H1 (cell line): ENCODE results near the gene CAD. TPM values are rescaled to one million over a fixed set of nuclear protein-coding genes. Genes with fewer than 3 reads are reported as not detected.

Source experiments
- CTCF ChIA-PET: fragments of 300-600 bp; sonication (Branson Sonifier 250); formaldehyde crosslinking; loops from one replicate; lab custom pipeline; 2021; ENCODE audit not compliant: partially characterized antibody; lab: Charles Lee
- POLR2A ChIA-PET: fragments of 300-600 bp; sonication (Branson Sonifier 250); formaldehyde crosslinking; loops from one replicate; lab custom pipeline; 2021; ENCODE audit warnings: inconsistent platforms; ENCODE audit not compliant: partially characterized antibody; lab: Charles Lee
- DNase-seq, 2 experiments: peaks; one replicate each; pipeline versions ENCODE4 v3.0.0 to v3.0.0-alpha.2; 2010 to 2022; ENCODE audit warnings: low spot score in 2 of 2, low read depth in 1 of 2, mixed read lengths in 1 of 2
- FAIRE-seq: peaks from 2 replicates; lab custom pipeline; 2011; peaks lifted over from hg19 to GRCh38; lab: Jason Lieb, UNC
- H2AFZ ChIP-seq: 2 replicates; pipeline ENCODE4 v1.8.1; 2012; ENCODE audit warnings: low read length, inconsistent platforms
- H2AK5ac ChIP-seq: 2 replicates; pipeline ENCODE4 v1.6.1; 2013; ENCODE audit warnings: low read depth, low read length
- H2BK120ac ChIP-seq: replicated peaks from 2 replicates; pipeline ENCODE3; 2013; ENCODE audit warnings: low read depth, low read length, inconsistent platforms
- H2BK12ac ChIP-seq: 2 replicates; pipeline ENCODE4 v1.6.1; 2013; ENCODE audit warnings: low read depth, low read length
- H2BK15ac ChIP-seq: 2 replicates; pipeline ENCODE4 v1.6.1; 2013; ENCODE audit warnings: low read length
- H2BK20ac ChIP-seq: 2 replicates; pipeline ENCODE4 v1.6.1; 2013; ENCODE audit warnings: low read length
- H2BK5ac ChIP-seq: 2 replicates; pipeline ENCODE4 v1.6.1; 2013; ENCODE audit warnings: low read depth, low read length
- H3K14ac ChIP-seq: 2 replicates; pipeline ENCODE4 v1.6.1; 2013; ENCODE audit warnings: inconsistent platforms; ENCODE audit not compliant: insufficient read length
- H3K18ac ChIP-seq: 2 replicates; pipeline ENCODE4 v1.6.1; 2013; ENCODE audit warnings: low read length; ENCODE audit errors: extremely low read depth
- H3K23ac ChIP-seq: 2 replicates; pipeline ENCODE4 v1.6.1; 2013; ENCODE audit warnings: inconsistent platforms; ENCODE audit not compliant: insufficient read length
- H3K23me2 ChIP-seq: 2 replicates; pipeline ENCODE4 v1.6.1; 2013; ENCODE audit warnings: low read depth, low read length
- H3K27ac ChIP-seq: 2 replicates; pipeline ENCODE4 v1.6.1; 2011; ENCODE audit warnings: low read depth, low read length, inconsistent platforms
- H3K27me3 ChIP-seq, 4 experiments: replicated peaks in 1 of 4; 1 replicate in 1 of 4; 2 replicates in 3 of 4; pipeline versions ENCODE4 v1.6.1 to v1.8.1; 2011 to 2013; ENCODE audit warnings: low read length in 3 of 4, mild to moderate bottlenecking in 3 of 4, inconsistent platforms in 2 of 4, mixed read lengths in 2 of 4, moderate library complexity in 1 of 4; ENCODE audit not compliant: control insufficient read depth in 3 of 4, insufficient read depth in 3 of 4; ENCODE audit errors: extremely low read depth in 1 of 4
- H3K36me3 ChIP-seq, 4 experiments: 2 replicates each; pipeline versions ENCODE4 v1.6.1 to v1.8.1; 2011 to 2013; ENCODE audit warnings: mild to moderate bottlenecking in 4 of 4, low read length in 3 of 4, moderate library complexity in 2 of 4, control low read depth in 1 of 4, inconsistent platforms in 1 of 4; ENCODE audit not compliant: insufficient read depth in 4 of 4, control insufficient read depth in 2 of 4
- H3K4ac ChIP-seq: replicated peaks from 2 replicates; pipeline ENCODE3; 2013; ENCODE audit warnings: low read length, low read depth, mixed read lengths, inconsistent platforms; ENCODE audit not compliant: insufficient read length
- H3K4me1 ChIP-seq, 4 experiments: replicated peaks in 1 of 4; 1 replicate in 1 of 4; 2 replicates in 3 of 4; pipeline versions ENCODE4 v1.6.1 to v1.8.1; 2011 to 2013; ENCODE audit warnings: low read length in 3 of 4, inconsistent platforms in 2 of 4, mixed read lengths in 1 of 4; ENCODE audit not compliant: insufficient read depth in 4 of 4, control insufficient read depth in 3 of 4
- H3K4me2 ChIP-seq, 2 experiments: 2 replicates each; pipeline versions ENCODE4 v1.6.1 to v1.8.1; 2011 to 2013; ENCODE audit warnings: low read depth in 2 of 2, low read length in 2 of 2, control low read depth in 1 of 2, inconsistent platforms in 1 of 2, mild to moderate bottlenecking in 1 of 2; ENCODE audit not compliant: insufficient read depth in 1 of 2
- H3K4me3 ChIP-seq, 4 experiments: fragments of 200-600, 300-600 bp in 1 of 4; sonication (generic), shearing (Covaris generic), sonication (Bioruptor Twin) in 1 of 4; 2 replicates each; pipeline versions ENCODE4 v1.5.1 to v1.8.1; 2011 to 2016; ENCODE audit warnings: low read length in 4 of 4, low read depth in 3 of 4, control low read depth in 2 of 4, inconsistent platforms in 2 of 4, mild to moderate bottlenecking in 2 of 4, mixed read lengths in 1 of 4, moderate library complexity in 1 of 4; ENCODE audit not compliant: insufficient read depth in 2 of 4; ENCODE audit errors: extremely low read depth in 1 of 4
- H3K56ac ChIP-seq: replicated peaks from 2 replicates; pipeline ENCODE3; 2013; ENCODE audit warnings: low read depth, mild to moderate bottlenecking, mixed read lengths, low read length, inconsistent platforms; ENCODE audit not compliant: insufficient read length
- H3K79me1 ChIP-seq: 2 replicates; pipeline ENCODE4 v1.6.1; 2013; ENCODE audit warnings: low read depth, low read length, control low read depth
- H3K79me2 ChIP-seq, 2 experiments: 2 replicates each; pipeline versions ENCODE4 v1.6.1 to v1.8.1; 2012 to 2013; ENCODE audit warnings: low read length in 2 of 2, mild to moderate bottlenecking in 2 of 2, inconsistent platforms in 1 of 2; ENCODE audit not compliant: insufficient read depth in 2 of 2, control insufficient read depth in 1 of 2
- H3K9ac ChIP-seq, 4 experiments: replicated peaks in 1 of 4; 1 replicate in 1 of 4; 2 replicates in 3 of 4; pipeline versions ENCODE4 v1.6.1 to v1.8.1; 2011 to 2013; ENCODE audit warnings: low read depth in 3 of 4, low read length in 3 of 4, control low read depth in 2 of 4, mild to moderate bottlenecking in 2 of 4, moderate library complexity in 2 of 4, inconsistent platforms in 1 of 4; ENCODE audit errors: extremely low read depth in 1 of 4
- H3K9me3 ChIP-seq, 2 experiments: 2 replicates each; pipeline versions ENCODE4 v1.6.1 to v1.8.1; 2012 to 2013; ENCODE audit warnings: mild to moderate bottlenecking in 2 of 2, moderate library complexity in 2 of 2, control low read depth in 1 of 2, inconsistent platforms in 1 of 2, low read depth in 1 of 2, low read length in 1 of 2, mixed read lengths in 1 of 2; ENCODE audit not compliant: insufficient read depth in 2 of 2
- H4K20me1 ChIP-seq, 2 experiments: replicated peaks in 1 of 2; 2 replicates each; pipeline versions ENCODE3 to v1.8.1; 2011 to 2013; ENCODE audit warnings: inconsistent platforms in 2 of 2, low read length in 2 of 2, mild to moderate bottlenecking in 1 of 2; ENCODE audit not compliant: insufficient read depth in 2 of 2, control insufficient read depth in 1 of 2
- H4K5ac ChIP-seq: 2 replicates; pipeline ENCODE4 v1.6.1; 2013; ENCODE audit warnings: low read length, low read depth, mixed read lengths, inconsistent platforms; ENCODE audit not compliant: insufficient read length
- H4K8ac ChIP-seq: 2 replicates; pipeline ENCODE4 v1.8.0; 2013; ENCODE audit warnings: mild to moderate bottlenecking, moderate library complexity, low read length, inconsistent platforms; ENCODE audit not compliant: insufficient read depth; ENCODE audit errors: extremely low read depth
- H4K91ac ChIP-seq: replicated peaks from 2 replicates; pipeline ENCODE3; 2013; ENCODE audit warnings: low read length, mixed read lengths, inconsistent platforms; ENCODE audit not compliant: insufficient read length
- BRCA1 ChIP-seq: IDR thresholded peaks from 2 replicates; pipeline ENCODE4 v1.6.1; 2012; ENCODE audit warnings: low read depth, low read length, improper control_type of control experiment
- CBX8 ChIP-seq: fragments of 300-800, 300-1000 bp; sonication (generic); IDR thresholded peaks from 2 replicates; pipeline ENCODE4 v1.7.1; 2016; ENCODE audit warnings: low read depth, low read length, borderline replicate concordance
- CHD2 ChIP-seq: IDR thresholded peaks from 2 replicates; pipeline ENCODE4 v1.6.1; 2012; ENCODE audit warnings: low read length, improper control_type of control experiment
- CTBP2 ChIP-seq: IDR thresholded peaks from 2 replicates; pipeline ENCODE4 v1.7.0; 2011; ENCODE audit warnings: borderline replicate concordance, mild to moderate bottlenecking, moderate library complexity, mixed read lengths, low read length; ENCODE audit not compliant: insufficient read depth, insufficient read length
- HDAC6 ChIP-seq: IDR thresholded peaks from one replicate; pipeline ENCODE4 v1.7.1; 2012; ENCODE audit warnings: low read depth, mild to moderate bottlenecking, inconsistent platforms, low read length, moderate library complexity
- JUN ChIP-seq: IDR thresholded peaks from 2 replicates; pipeline ENCODE4 v1.6.1; 2011; ENCODE audit warnings: low read depth, mild to moderate bottlenecking, improper control_type of control experiment, low read length
- JUND ChIP-seq: IDR thresholded peaks from 2 replicates; pipeline ENCODE4 v1.6.1; 2011; ENCODE audit warnings: mild to moderate bottlenecking, improper control_type of control experiment, low read length
- NANOG ChIP-seq: IDR thresholded peaks from 2 replicates; pipeline ENCODE4 v1.6.1; 2011; ENCODE audit warnings: low read length, low read depth, mild to moderate bottlenecking, inconsistent platforms; ENCODE audit not compliant: insufficient read depth, poor library complexity, severe bottlenecking
- PHF8 ChIP-seq: fragments of 200-600 bp; sonication (generic); conservative IDR thresholded peaks from 2 replicates; pipeline ENCODE4 v1.7.1; 2012; ENCODE audit warnings: low read depth, mild to moderate bottlenecking, inconsistent platforms, low read length, moderate library complexity
- RFX5 ChIP-seq: IDR thresholded peaks from 2 replicates; pipeline ENCODE4 v1.6.1; 2011; ENCODE audit warnings: low read depth, low read length, improper control_type of control experiment, borderline replicate concordance
- SAP30 ChIP-seq: fragments of 300-600 bp; sonication (generic); IDR thresholded peaks from 2 replicates; pipeline ENCODE4 v1.7.1; 2012; ENCODE audit warnings: low read length, moderate library complexity, mild to moderate bottlenecking, inconsistent platforms; ENCODE audit not compliant: insufficient read depth, insufficient replicate concordance
- YY1 ChIP-seq: IDR thresholded peaks from 2 replicates; pipeline ENCODE4 v1.6.1; 2011; ENCODE audit warnings: low read depth, mild to moderate bottlenecking, low read length
- WGBS, 2 experiments: shearing (Covaris generic) in 1 of 2; methylation state at CpG; one replicate each; pipeline versions ENCODE4 v1.1.6 to v1.1.7; 2013 to 2015; ENCODE audit warnings: low lambda C conversion rate in 2 of 2, mixed read lengths in 2 of 2, inconsistent platforms in 1 of 2, low coverage in 1 of 2, missing lambda C conversion rate in 1 of 2; ENCODE audit not compliant: insufficient replicate concordance in 2 of 2, insufficient coverage in 1 of 2, insufficient read length in 1 of 2; ENCODE audit errors: extremely low coverage in 1 of 2, missing lambda C conversion rate in 1 of 2; 5-methylcytosine and 5-hydroxymethylcytosine counted together
- polyA plus RNA-seq, 7 experiments: library from polyadenylated mRNA; depleted of rRNA in 3 of 7; stranded (reverse) in 5 of 7; unstranded in 2 of 7; fragments of >200 nt in 5 of 7; fragments of 200-250 nt in 2 of 7; gene quantifications; 1 replicate in 5 of 7; 2 replicates in 1 of 7; 4 replicates in 1 of 7; pipeline versions ENCODE4 v1.2.1 to v1.2.3, GENCODE V29; 2011 to 2013; ENCODE audit warnings: missing spikeins in 2 of 7, mixed read lengths in 2 of 7
- total RNA-seq: library from RNA; stranded (reverse); fragmentation: NEBNext Ultra II Directional; extraction: Animal tissue kit (Norgen Biotek cat#: 25700); gene quantifications from 2 replicates; pipeline ENCODE4 v1.2.1, GENCODE V29; 2021

Gene CAD
- total and polyA plus RNA-seq, 2 of the 8 experiments (the other 6 are each of a cell fraction or from before 2014, with no cell fraction given) = 130 to 146 TPM

DNA sequence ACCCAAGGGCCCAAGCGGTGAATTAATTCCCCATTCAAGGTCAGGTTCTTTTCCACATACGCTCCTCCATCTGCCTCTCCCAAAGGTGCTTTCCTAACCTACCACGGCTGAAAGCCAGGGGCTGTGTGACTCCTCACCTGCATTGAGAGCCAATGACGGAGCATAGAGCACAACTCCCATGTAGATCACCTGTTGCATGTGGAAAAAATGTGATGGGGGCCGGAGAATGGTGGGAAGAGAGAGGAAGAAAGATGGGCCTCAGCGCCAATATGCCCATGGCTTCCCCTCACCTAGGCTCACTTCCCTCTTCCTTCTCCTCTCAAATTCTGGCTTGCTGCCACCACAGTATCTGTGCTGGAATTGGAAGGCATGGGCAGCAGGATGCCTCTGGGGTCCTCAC lies 10.8 kb upstream of the CAD start:
- POLR2A ChIA-PET = interaction anchor here (1.0 to 6.8 kb wide), 3 partner anchors 12 to 20 kb away, joined by 3 to 42 read pairs (median 6); no protein-coding TSS in a partner anchor
- H3K36me3 ChIP-seq = peaks cover 57 to 83% (median 74%) of the 10 kb centered on the region in 4 experiments
- WGBS, 2 experiments = 95% methylated on average over 6 of the region's 6 CpGs; no CpG with 5 or more reads in 1 of the 2 experiments
- TF ChIP-seq PHF8 = no peak
- no peak for TF ChIP-seq YY1
- no peak for TF ChIP-seq BRCA1
- TF ChIP-seq JUND = no peak
- TF ChIP-seq CTBP2 = no peak
- TF ChIP-seq CHD2 = no peak
- no peak for TF ChIP-seq HDAC6
- no peak for TF ChIP-seq SAP30
- no peak for TF ChIP-seq JUN
- TF ChIP-seq NANOG = no peak
- TF ChIP-seq CBX8 = no peak
- TF ChIP-seq RFX5 = no peak

More for the DNA sequence above, 10.8 kb upstream of the CAD start:
- Histone ChIP-seq H3K14ac (no peak overlapping the region), H3K27me3 (no peaks in the 10 kb centered on the region), H2AFZ (no peak overlapping the region), H3K4ac (no peak overlapping the region), H4K5ac (no peak overlapping the region), H2BK20ac (no peak overlapping the region), H2BK5ac (no peak overlapping the region), H3K9me3 (no peaks in the 10 kb centered on the region), H3K79me2 (peaks cover 0 to 11% of the 10 kb centered on the region in 2 experiments; a peak in 2 of 4 replicates), H3K9ac (no peak overlapping the region), H3K23me2 (peaks cover 5% of the 10 kb centered on the region), H2BK15ac (no peak overlapping the region), H3K56ac (no peak overlapping the region), H2BK12ac (no peak overlapping the region), H3K79me1 (no peaks in the 10 kb centered on the region), H3K18ac (no peak overlapping the region), H2AK5ac (no peak overlapping the region), H4K8ac (no peak overlapping the region), H4K91ac (no peak overlapping the region), H4K20me1 (peaks cover 0 to 20% of the 10 kb centered on the region in 2 experiments), H2BK120ac (no peak overlapping the region), H3K4me3 (no peak overlapping the region), H3K23ac (no peak overlapping the region), H3K27ac (no peak overlapping the region), H3K4me2 (no peak overlapping the region), H3K4me1 (no peaks in the 10 kb centered on the region; a peak in 2 of 7 replicates)
- FAIRE-seq = no peak
- CTCF ChIA-PET = interaction anchor here (0.8 to 1.1 kb wide), 2 partner anchors 15 to 126 kb away, joined by 3 read pairs; no protein-coding TSS in a partner anchor
- DNase-seq = no peak
